ENCODE measurements around the gene DNAH8.
"Not testable (repeated sequence)": the region's sequence is repeated elsewhere in the genome, so short reads cannot be mapped to it uniquely, and the experiment has no call there.

The DNAH8 gene

DNA sequence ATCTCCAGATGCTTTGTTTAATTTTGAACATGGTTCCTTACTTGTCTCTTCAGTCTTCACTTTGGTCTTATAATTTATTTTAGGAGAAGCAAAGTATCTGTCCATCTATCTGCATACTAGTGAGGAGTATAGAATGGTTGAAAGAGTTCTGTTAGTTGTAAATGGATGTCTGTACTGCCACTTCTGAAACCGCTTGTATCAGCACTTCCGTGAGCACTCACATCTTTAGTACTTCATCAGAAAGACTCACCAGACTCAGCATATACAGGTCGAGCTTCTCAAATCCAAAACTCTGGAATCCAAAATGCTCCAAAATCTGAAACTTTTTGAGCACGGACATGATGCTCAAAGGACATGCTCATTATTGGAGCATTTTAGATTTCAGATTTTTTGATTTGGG is 191.5 kb downstream of the DNAH8 start:
- no peak for DNase-seq (ENCODE audit: low spot score)

DNA sequence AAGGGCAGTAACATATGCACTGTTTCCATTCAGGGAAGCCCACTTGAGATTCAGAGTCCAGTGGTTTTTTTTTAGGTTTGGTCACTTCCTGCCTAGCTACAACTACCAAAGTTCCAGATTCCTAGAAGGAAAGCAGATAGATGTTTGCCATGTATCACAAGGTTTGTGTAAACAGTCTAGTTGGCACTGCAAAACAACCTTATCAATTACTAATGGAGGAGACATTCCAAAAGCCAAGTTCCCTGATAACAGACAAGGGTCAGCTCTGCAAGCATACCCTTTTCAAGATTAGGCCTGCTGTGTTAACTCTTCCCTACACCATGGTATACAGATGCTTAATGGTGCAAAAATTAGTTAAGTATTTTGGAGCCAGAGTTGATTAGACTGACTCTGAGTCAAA is 192.2 kb downstream of the DNAH8 start:
- no peak for DNase-seq (ENCODE audit: low spot score)

DNA sequence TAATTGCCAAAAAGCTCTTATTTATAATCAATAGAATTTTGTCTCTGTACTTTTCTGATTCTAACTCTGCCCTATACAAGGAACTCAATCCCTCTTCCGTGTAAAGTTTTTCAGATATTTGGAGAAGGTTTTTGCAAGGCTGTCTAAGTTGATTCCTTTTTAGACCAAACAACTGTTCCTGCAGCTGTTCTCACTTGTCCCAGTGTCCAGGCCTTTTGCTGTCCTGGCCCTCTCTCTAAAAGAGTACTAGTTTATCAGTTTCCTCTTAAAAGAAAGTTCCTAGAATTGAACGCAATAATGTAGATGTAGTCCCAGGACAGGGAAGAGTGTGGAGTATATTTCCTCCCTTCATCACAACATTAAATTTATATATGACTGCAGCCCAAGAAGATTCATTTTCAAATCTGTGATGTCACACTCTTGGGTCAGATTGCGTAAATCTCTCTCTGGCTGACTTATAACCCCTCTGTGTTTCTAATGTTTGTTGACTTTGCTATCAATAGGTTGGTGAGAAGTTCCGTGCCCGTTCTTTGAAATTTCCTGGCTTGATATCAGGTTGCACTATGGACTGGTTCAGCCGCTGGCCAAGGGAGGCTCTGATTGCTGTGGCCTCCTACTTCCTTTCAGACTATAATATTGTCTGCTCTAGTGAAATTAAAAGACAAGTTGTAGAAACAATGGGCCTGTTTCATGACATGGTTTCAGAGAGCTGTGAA is 194.1 kb downstream of the DNAH8 start:
- DNase-seq (ENCODE audit: low spot score), result no peak

DNA sequence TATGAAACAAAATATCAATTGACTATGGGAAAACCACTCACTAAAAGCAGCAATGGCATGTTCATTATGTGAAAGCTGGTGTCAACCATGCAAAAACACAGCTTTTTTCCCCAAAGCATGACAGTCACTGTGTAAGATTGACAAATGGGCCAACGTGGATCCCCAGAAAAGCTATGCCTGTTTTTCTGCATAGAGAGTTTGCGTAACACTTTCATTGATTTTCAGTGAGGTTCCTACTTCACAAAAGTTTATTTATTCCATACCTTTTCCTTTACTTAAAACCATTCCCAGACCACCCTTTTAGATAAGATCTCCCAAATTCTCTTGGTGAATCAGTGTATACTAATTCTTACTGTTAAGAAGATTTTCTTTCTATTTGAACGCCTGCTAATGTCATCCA is 195.1 kb downstream of the DNAH8 start:
- no peak for DNase-seq (ENCODE audit: low spot score)

DNA sequence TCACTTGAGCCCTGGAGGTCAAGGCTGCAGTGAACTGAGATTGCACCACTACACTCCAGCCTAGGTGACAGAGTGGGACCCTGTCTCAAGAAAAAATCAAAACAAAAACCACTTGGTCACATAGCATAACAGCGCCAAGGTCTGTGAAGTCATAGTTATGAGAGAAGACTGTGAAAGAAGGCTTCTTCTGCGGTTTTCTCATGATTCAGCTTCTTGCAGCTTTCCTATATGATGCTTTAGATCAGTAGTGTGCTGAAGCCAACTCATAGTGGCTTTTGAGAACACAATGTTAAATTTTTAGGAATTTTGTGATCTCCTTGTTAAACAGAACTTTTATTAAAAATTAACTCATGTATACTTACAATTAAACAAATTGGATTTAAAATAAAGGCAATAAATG is 197.3 kb downstream of the DNAH8 start:
- DNase-seq (ENCODE audit: low spot score), result no peak

DNA sequence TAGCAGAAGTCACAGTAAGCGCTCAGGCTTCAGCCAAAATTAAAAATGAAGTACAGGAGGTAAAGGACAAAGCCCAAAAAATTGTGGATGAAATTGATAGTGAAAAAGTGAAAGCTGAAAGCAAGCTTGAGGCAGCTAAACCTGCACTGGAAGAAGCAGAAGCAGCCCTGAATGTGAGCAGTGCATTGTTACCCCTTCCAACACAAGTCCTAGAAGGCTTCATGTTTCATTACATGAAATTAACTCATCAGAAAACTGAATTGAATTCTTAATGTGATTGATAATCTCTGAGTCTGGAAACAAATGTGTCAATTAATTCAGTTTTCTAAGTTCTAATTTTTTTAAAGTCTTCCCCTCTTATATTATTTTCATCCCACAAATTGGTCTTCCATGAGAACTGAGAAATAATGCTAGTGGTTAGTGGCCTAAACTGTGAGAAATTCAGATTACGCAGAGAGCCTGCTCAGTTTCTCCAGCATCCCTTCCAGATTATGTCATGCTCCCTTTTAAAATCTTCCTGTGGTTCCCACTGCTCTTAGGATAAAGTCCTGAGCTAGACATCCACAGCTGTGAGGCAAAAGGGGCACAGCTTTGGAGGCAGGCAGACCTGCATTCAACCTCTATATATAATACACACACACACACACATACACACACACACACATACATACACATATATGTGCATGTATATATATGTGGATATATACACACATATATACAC is 200.3 kb downstream of the DNAH8 start:
- no peak for DNase-seq (ENCODE audit: low spot score)

DNA sequence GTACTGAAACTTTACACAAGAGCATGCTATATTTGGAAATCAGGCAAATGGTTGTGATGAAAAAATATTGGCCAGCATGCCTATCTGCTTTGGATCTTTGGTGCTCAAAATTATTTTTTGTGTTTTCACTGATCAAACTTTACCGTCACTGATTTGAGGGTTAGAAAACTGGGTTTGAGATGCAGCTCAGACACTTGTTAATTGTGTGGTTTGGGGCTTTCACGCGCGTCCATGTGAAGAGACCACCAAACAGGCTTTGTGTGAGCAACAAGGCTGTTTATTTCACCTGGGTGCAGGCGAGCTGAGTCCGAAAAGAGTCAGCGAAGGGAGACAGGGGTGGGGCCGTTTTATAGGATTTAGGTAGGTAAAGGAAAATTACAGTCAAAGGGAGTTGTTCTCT is 206.4 kb downstream of the DNAH8 start:
- not testable (repeated sequence) for DNase-seq (ENCODE audit: low spot score)

DNA sequence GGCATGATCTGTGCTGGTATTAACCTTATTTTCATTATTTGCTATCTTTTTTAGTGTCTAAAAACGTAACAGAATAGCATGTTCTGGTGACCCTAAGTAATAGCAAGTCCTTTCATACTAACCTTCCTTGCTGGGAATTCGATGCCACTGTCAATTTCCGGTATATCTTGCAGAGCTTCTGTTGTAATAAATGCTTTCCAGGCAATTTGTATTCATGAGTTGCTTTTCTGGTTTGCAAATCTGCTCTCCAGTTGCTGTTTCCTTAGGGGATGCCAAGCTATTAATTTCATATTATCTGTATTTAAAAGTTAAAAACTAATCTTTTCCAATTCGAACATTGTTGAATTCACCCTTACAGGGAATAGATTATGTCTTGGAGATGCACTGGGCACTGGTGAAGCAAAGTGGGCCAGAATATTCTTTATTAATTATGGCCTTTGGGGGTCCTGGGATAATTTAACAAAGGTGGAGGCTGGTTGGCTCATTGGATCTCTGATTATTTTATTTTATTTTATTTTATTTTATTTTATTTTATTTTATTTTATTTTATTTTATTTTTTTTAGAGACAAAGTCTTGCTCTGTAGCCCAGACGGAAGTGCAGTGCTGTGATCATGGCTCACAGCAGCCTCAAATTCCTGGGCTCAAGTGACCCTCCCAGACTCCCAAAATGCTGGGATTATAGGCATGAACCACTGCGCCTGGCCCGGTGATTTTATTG is 209.8 kb downstream of the DNAH8 start:
- DNase-seq (ENCODE audit: low spot score), result no peak

DNA sequence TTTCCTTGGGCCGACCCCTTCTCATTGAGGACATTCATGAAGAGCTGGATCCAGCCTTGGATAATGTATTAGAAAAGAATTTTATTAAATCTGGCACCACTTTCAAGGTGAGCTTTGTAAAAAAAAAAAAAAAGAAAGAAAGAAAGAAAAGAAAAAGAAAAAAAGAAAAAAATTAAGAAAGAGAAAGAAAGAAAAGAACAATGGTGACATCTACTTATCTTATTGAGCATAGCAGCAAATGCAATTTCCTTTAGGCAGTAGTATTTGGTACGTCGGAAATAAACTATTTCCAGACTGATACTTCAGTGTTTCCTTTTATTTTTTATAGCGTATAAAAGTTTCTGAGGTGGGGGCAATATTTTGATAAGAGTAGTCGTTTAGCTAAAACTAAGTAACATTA is 214.4 kb downstream of the DNAH8 start:
- DNase-seq (ENCODE audit: low spot score), result no peak

DNA sequence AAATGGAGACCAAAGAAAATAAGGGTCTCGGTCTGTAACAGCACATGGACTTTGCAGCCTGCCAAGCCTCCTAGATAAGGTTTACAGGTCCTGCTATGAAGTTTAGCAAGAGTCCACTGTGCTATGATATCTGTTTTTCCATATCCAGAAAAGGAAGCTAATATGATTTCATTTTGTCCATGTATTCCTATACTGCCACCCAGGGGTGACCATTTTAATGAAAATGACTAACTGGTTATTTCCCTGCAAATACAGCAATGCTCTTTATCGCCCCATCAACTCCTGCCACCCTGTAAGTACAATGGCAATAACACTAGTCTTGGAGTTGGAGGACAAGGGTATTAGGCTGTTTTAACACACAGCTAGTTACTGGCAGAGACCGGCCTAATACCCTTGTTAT is 218.3 kb downstream of the DNAH8 start:
- DNase-seq (ENCODE audit: low spot score), result no peak

DNA sequence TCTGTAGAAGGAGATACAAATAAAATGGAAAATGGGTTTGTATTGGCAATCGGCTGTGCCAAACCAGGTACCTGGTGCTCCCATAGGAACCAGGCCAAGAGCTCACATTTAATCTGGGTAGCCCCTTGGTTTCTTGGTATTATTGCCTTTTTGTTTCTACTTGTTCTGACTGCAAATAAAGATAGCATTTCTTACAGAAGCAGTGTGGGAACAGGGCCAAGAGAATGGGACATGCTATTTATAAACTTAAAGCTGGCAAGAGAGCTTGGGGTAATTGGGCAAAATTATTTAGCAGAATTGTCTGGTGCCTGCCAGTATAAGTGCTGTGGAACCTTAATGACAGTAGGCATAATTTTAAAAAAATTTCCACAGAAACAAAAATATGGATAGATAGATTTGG is 219.9 kb downstream of the DNAH8 start:
- no peak for DNase-seq (ENCODE audit: low spot score)

DNA sequence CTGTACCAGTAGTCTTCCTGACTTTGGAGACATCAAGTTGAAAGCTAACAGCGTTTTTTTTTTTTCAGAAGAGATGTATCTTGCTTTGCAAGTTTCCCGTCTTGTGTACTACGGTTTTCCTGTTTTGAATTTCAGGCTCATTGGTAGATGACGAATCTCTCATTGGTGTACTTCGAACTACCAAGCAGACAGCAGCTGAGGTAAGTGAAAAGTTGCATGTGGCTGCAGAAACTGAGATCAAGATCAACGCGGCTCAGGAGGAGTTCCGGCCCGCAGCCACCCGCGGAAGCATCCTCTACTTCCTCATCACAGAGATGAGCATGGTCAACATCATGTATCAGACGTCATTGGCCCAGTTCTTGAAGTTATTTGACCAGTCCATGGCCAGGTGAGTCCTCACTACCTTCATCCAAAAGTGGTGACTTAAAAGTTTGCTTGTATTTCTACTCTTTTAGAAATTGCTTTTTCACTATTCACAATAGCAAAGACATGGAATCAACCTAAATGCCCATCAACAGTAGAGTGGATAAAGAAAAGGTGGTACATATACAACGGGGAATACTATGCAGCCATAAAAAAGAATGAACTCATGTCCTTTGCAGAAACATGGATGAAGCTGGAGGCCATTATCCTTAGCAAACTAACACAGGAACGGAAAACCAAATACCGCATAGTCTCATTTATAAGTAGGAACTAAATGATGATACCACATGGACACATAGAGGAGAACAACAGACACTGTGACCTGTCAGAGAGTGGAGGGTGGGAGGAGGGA is 222.9 kb downstream of the DNAH8 start:
- DNase-seq (ENCODE audit: low spot score), result no peak

DNA sequence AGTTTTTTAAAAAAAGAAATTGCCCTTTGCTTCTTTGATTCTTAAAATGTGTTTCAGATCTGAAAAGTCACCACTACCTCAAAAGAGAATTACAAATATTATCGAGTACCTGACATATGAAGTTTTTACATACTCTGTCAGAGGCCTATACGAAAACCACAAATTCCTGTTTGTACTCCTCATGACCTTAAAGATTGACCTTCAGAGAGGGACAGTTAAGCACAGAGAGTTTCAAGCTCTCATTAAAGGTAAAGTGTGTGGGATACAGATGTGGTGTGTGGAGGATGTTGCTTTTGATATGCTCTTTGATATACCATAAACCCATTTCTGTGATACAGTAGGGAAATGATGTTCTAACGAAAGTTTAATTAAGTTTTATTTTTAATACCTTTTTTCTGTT is 223.6 kb downstream of the DNAH8 start:
- no peak for DNase-seq (ENCODE audit: low spot score)

DNA sequence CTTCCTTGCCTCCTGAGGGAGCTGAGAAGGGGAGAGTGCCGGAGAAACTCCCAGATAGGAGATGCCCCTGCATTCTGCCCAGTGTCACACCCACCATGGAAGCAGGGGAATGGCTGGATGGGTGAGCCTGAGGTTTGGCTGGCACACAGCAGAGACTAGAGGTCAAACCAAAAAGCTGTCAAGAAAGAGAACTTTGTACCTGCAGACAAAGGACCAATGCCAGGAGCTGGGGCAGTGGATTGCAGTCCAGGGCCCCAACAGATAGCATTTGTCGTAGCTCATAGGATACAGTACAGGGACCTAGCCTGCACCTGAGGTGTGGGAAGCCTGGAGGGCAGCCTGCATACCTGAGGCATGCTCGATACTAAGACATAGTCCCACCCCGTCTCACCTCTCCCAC is 227.3 kb downstream of the DNAH8 start:
- DNase-seq (ENCODE audit: low spot score), result no peak

DNA sequence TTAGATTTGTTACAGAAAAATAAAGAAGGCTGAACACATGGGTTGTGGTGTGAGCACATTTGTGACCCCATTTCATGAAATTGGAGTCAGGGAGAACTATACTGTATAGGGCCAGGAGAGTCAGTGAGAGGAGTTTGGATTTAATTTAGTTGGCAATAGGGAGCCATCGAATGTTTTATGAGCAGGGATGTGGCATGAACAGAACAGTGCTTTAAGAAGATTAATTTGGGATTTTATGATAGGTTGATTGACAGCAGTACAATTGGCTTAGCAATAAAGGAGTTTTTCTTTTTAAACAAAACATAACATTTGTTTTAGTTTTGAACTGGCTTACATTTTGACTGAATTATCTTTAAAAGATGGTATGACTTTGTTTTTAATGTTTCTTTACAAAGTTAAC is 227.9 kb downstream of the DNAH8 start:
- DNase-seq (ENCODE audit: low spot score), result no peak

DNA sequence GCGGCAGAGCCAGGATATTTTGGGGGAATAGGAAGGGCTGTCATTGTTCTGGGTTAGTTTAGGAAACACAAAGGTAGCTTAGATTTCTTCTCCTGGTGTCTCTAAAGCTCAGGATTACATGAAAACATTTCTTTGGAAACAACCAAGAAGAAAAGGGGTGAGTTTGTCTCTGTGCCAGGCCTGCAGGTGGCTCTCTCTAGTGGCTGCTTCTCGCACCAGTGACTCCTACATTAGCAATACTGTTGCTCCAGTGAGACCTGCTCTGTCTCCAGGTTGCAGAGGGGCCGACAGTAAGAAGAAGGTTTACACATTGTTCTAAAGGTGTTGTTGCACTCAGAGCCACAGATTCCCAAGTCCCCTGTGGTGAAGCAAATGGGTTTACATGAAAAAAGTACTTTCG is 228.9 kb downstream of the DNAH8 start:
- DNase-seq (ENCODE audit: low spot score), result no peak

DNA sequence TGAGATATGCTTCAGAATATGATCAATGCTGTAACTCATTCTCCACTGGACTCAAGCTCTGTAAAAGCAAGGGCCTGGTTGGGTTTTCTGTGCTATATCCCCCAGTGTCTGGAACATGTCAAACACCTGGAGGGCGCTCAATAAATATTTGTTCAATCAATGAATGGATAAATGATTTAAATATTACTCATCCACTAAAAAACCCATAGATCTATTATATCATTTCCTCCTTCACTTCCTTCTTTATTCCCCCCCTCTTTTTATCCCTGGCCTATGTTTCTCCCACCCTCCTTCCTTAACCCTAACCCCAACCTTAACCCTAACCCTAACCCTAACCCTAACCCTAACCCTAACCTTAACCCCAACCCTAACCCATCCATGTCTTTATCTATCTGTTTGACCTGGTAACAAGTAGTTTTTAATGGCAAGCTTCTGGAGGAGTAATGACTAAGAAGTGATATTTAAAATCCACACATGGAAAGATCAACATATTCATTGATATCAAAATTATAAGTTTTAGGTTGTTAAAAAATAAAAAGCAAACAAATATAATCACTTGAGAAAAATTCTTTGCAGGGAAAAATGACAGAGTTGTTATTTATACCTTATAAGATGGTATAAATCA is 229.7 kb downstream of the DNAH8 start:
- DNase-seq (ENCODE audit: low spot score), result no peak

DNA sequence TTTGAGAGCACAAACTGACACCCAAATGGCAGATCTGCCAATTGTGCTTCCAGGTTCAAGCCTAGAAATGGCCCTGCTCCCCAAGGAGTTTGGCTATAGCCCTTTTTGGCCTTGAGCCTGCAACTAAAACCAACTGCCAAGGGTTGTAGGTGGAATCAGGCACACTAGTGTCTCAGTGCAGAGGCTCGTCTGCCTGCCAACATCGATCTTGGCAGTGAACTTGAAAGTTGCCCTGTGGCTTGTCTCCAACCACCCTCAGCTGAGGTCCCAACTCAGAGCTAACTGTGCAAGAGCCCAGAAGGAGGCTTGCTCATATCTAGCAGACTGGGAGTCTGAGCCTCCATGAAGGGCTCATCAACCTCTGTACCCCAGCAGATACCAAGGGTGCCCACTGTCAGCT is 240.8 kb downstream of the DNAH8 start:
- DNase-seq (ENCODE audit: low spot score), result no peak

DNA sequence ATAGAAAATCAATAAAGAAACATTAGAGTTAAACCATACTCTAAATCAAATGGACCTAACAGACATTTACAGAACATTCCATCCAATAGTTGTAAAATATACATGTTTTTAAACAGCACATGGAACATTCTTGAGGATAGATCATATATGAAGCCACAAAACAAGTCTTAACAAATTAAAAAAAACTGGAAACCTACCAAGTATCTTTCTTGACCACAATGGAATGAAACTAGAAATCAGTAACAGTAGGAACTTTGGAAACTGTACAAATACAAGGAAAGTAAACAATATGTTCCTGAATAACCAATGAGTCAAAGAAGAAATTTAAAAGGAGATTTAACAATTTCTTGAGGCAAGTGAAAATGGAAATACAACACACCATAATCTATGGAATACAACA is 242.3 kb downstream of the DNAH8 start:
- DNase-seq (ENCODE audit: low spot score), result no peak

DNA sequence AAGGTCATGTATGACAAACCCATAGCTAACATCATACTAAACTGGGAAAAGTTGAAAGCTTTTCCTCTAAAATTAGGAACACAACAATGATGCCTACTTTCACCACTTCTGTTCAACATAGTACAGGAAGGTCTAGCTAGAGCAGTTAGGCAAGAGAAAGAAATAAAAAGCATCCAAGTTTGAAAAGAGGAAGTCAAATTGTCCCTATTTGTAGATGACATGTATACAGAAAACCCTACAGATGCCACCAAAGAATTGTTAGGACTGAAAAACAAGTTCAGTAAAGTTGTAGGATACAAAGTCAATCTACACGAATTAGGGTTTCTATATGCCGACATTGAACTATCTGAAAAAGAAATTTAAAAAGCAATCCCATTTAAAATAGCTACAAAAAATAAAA is 244.0 kb downstream of the DNAH8 start:
- DNase-seq (ENCODE audit: low spot score), result no peak

DNA sequence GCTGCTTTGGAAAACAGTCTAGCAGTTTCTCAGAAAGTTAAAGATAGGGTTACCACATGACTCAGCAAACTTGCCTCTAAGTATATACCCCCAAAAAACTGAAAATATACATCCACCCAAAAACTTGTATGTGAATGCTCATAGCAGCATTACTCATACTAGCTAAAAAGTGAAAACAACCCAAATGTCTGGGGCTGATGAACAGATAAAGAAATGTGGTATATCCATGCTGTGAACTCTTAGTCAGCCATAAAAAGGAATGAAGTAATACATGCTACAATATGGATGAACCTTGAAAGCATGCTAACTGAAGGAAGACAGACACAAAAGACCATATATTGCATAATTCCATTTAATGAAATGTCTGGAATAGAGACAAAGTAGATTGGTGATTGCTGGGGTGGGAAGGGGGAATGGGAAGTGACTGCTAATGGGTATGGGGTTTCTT is 253.6 kb downstream of the DNAH8 start:
- DNase-seq (ENCODE audit: low spot score), result no peak
